Stomach (tissue), 9 donors: ENCODE measurements around the gene KIAA1671. TPM values are rescaled to one million over a fixed set of nuclear protein-coding genes. Genes with fewer than 3 reads are reported as not detected.
A peak's percentile ranks its signal among the peaks of the same experiment; 100 is the strongest.

Source experiments
- DNase-seq, 2 donors: peaks; one replicate each; pipeline versions ENCODE4 v3.0.0 to v3.0.0-alpha.2; 2013 to 2019
- H3K27ac ChIP-seq, 5 donors: fragments of 200-600 bp in 4 of 5; sonication (generic) in 4 of 5; one replicate each; pipeline ENCODE4 v1.5.1; 2013 to 2019; ENCODE audit warnings: mild to moderate bottlenecking in 1 of 5, moderate library complexity in 1 of 5
- H3K27me3 ChIP-seq, 3 donors: fragments of 200-600 bp; sonication (generic); one replicate each; pipeline ENCODE4 v1.5.1; 2017 to 2019; ENCODE audit warnings: mixed run types in 1 of 3
- H3K36me3 ChIP-seq, 4 donors: fragments of 200-600 bp; sonication (generic); 1 replicate in 3 of 4; 2 replicates in 1 of 4; pipeline ENCODE4 v1.5.1; 2016 to 2019
- H3K4me1 ChIP-seq, 4 donors: fragments of 200-600 bp; sonication (generic); one replicate each; pipeline ENCODE4 v1.5.1; 2016 to 2019
- H3K4me3 ChIP-seq, 4 donors: fragments of 200-600 bp; sonication (generic) in 3 of 4; one replicate each; pipeline ENCODE4 v1.5.1; 2016 to 2019; ENCODE audit warnings: mild to moderate bottlenecking in 1 of 4
- H3K9me3 ChIP-seq, 4 donors: fragments of 200-600 bp; sonication (generic); one replicate each; pipeline ENCODE4 v1.5.1; 2016 to 2019
- EP300 ChIP-seq: sonication (generic); formaldehyde crosslinking; IDR thresholded peaks from one replicate; pipeline ENCODE4 v1.6.1; 2017; ENCODE audit warnings: antibody characterized with exemption
- POLR2A ChIP-seq, 4 donors: fragments of 450-650 bp; IDR thresholded peaks; one replicate each; pipeline ENCODE4 v1.6.1; 2016; ENCODE audit warnings: antibody characterized with exemption in 4 of 4, control low read depth in 2 of 4, mild to moderate bottlenecking in 1 of 4, moderate library complexity in 1 of 4
- POLR2AphosphoS5 ChIP-seq, 3 donors: sonication (generic); formaldehyde crosslinking; IDR thresholded peaks; one replicate each; pipeline ENCODE4 v1.6.1; 2016; ENCODE audit warnings: antibody characterized with exemption in 3 of 3
- WGBS, 5 donors: extraction: QIAGEN DNeasy Blood & Tissue Kit in 3 of 5; methylation state at CpG; one replicate each; pipeline versions ENCODE4 v1.1.5 to v1.1.7; 2013 to 2018; 5-methylcytosine and 5-hydroxymethylcytosine counted together
- intact Hi-C: fragments of 100-400 bp; cut with DNase I; formaldehyde crosslinking; loops from one replicate; pipeline ENCODE4 v1.15.1; 2023; ENCODE audit warnings: low total_unique reads
- polyA plus RNA-seq, 3 donors: library from polyadenylated mRNA; stranded (reverse); fragments of 200-250 nt; gene quantifications; one replicate each; pipeline ENCODE4 v1.2.3, GENCODE V29; 2013
- total RNA-seq, 5 donors: library from RNA; depleted of rRNA; stranded (reverse); fragments of >200 nt; gene quantifications; one replicate each; pipeline versions ENCODE4 v1.1.0 to v1.2.3, GENCODE V29; 2014 to 2016
- TF ChIP-seq, protein P1 (sequence below), 7 experiments: fragments of 450-650 bp in 4 of 7; fragments of 200-600 bp in 3 of 7; sonication (generic) in 3 of 7; IDR thresholded peaks; one replicate each; pipeline ENCODE4 v1.5.1; 2016 to 2019; ENCODE audit warnings: antibody characterized with exemption in 7 of 7, control low read depth in 2 of 7, mild to moderate bottlenecking in 1 of 7
- donor health status: healthy with polysubstance abuse.
- donor health status: Bipolar disorder and iron deficiency.
- donor health status: healthy.

The KIAA1671 gene
- total and polyA plus RNA-seq, 8 donors: 5.7 to 80.5 (median 32.5) TPM

DNA sequence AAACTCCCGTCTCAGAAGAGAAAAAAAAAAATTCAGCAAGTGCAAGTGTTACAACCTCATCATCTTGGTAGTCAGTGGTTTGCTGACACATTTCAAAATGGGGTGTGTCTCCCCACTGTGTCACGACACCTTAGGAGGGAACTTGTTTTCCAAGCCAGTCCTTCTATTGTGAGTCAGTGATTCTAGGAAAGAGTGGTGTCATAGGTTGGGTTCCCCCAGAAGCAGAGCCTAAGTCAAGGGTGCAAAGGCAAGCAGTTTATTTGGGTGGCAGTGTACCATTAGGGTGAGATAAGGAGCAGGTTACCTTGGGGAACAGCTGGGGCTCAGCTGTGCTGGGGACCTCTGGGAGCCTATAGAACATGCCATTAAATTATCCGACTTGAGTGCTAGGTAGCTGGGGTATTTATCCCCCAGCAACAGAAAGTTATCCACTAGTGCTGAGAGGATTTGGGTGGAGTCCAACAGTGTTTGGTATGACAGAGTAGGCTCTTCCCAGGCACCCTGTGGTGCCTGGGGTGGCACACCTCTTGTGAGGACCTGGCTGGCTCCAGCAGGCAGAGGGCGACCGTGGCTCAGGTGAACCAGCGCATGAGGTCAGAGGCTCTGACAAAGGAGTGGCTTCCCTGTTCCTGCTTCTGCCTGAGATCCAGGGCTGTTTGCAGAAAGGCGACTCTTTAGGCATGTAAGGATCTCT, 41.7 kb downstream of the KIAA1671 start:
- peak overlapping the region; percentile 20 to 73 (median 49) for H3K27ac ChIP-seq
- no peak overlapping the region for H3K4me3 ChIP-seq
- no peak for TF ChIP-seq POLR2A (IDR thresholded peaks at IDR 0.05)
- TF ChIP-seq, protein P1, sequence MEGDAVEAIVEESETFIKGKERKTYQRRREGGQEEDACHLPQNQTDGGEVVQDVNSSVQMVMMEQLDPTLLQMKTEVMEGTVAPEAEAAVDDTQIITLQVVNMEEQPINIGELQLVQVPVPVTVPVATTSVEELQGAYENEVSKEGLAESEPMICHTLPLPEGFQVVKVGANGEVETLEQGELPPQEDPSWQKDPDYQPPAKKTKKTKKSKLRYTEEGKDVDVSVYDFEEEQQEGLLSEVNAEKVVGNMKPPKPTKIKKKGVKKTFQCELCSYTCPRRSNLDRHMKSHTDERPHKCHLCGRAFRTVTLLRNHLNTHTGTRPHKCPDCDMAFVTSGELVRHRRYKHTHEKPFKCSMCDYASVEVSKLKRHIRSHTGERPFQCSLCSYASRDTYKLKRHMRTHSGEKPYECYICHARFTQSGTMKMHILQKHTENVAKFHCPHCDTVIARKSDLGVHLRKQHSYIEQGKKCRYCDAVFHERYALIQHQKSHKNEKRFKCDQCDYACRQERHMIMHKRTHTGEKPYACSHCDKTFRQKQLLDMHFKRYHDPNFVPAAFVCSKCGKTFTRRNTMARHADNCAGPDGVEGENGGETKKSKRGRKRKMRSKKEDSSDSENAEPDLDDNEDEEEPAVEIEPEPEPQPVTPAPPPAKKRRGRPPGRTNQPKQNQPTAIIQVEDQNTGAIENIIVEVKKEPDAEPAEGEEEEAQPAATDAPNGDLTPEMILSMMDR (IDR thresholded peaks at IDR 0.05): peak in 1 of 7 experiments; percentile 18
- TF ChIP-seq POLR2AphosphoS5 (IDR thresholded peaks at IDR 0.05): peak in 1 of 3 donors; percentile 5
- TF ChIP-seq EP300: no peak
- peak; percentile 58 to 76 for DNase-seq
- no peaks in the 10 kb centered on the region for H3K27me3 ChIP-seq
- intact Hi-C loops: no loop called here
- WGBS, 5 donors: 50 to 69% (median 68%) methylated on average over 7 of the region's 7 CpGs
- peaks cover 17 to 41% (median 26%) of the 10 kb centered on the region in 4 donors for H3K4me1 ChIP-seq
- no peaks in the 10 kb centered on the region for H3K9me3 ChIP-seq
- H3K36me3 ChIP-seq: no peaks in the 10 kb centered on the region

DNA sequence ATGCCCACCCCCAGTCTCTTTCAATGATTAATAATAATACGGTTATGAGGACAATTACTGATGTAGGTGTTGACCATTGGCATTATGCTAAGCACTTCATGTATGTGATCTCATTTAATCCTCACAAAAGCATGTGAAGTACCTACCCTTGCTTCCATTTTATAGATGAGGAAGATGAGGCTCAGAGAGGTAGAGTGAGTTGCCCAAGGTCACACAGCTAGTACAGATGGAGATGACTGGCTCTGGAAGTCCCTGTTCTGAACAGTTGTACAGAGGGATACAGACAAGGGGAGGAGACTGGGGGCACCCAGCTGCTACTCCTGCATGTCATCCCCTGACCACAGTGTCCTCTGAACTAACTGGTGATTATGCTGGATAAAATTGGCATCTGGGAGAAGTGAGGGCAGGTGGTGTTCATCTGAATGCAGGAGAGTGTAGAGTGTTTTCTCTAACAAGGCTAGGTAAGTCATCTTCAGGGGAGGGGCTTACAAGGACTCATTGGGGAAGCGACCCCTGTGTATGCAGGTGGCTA, 43.2 kb downstream of the KIAA1671 start:
- TF ChIP-seq EP300 (no peak), POLR2AphosphoS5 (IDR thresholded peaks at IDR 0.05) (no peak), POLR2A (IDR thresholded peaks at IDR 0.05) (no peak)
- TF ChIP-seq, protein P1 (IDR thresholded peaks at IDR 0.05): no peak
- Histone ChIP-seq H3K4me1 (peaks cover 12 to 26% (median 20%) of the 10 kb centered on the region in 4 donors), H3K36me3 (no peaks in the 10 kb centered on the region), H3K27ac (peak overlapping the region in 1 of 5 donors; percentile 29), H3K9me3 (no peaks in the 10 kb centered on the region), H3K27me3 (no peaks in the 10 kb centered on the region), H3K4me3 (no peak overlapping the region)
- DNase-seq: no peak
- intact Hi-C loops: no loop called here
- 87 to 96% (median 93%) methylated on average over 2 of the region's 2 CpGs for WGBS, 5 donors

GRCh38 chr22:24996420-24996952, 44.0 kb downstream of the KIAA1671 start:
- no peak for TF ChIP-seq POLR2AphosphoS5 (IDR thresholded peaks at IDR 0.05)
- no peak for TF ChIP-seq EP300
- TF ChIP-seq, protein P1 (IDR thresholded peaks at IDR 0.05): no peak
- TF ChIP-seq POLR2A (IDR thresholded peaks at IDR 0.05): no peak
- Histone ChIP-seq H3K4me3 (no peak overlapping the region), H3K9me3 (no peaks in the 10 kb centered on the region), H3K4me1 (peaks cover 10 to 21% (median 16%) of the 10 kb centered on the region in 4 donors), H3K27me3 (no peaks in the 10 kb centered on the region), H3K36me3 (no peaks in the 10 kb centered on the region), H3K27ac (peak overlapping the region in 3 of 5 donors; percentile 20 to 50 (median 29))
- 36 to 57% (median 53%) methylated on average over 4 to 5 of the region's 5 CpGs for WGBS, 5 donors
- intact Hi-C loops: no loop called here
- peak in 1 of 2 donors; percentile 75 for DNase-seq

GRCh38 chr22:24997023-24997422, 44.5 kb downstream of the KIAA1671 start:
- Histone ChIP-seq H3K4me3 (no peak overlapping the region), H3K36me3 (no peaks in the 10 kb centered on the region), H3K27ac (peak overlapping the region in 2 of 5 donors; percentile 20 to 50), H3K27me3 (no peaks in the 10 kb centered on the region), H3K9me3 (no peaks in the 10 kb centered on the region), H3K4me1 (peaks cover 10 to 16% (median 13%) of the 10 kb centered on the region in 4 donors)
- TF ChIP-seq POLR2AphosphoS5 (IDR thresholded peaks at IDR 0.05) (no peak), EP300 (no peak), POLR2A (IDR thresholded peaks at IDR 0.05) (no peak)
- TF ChIP-seq, protein P1 (IDR thresholded peaks at IDR 0.05): no peak
- 72 to 81% (median 73%) methylated on average over 6 of the region's 6 CpGs for WGBS, 5 donors
- no peak for DNase-seq
- intact Hi-C loops: no loop called here
